ENCODE data around the gene PNPLA2. TPM values are rescaled to one million over a fixed set of nuclear protein-coding genes. Genes with fewer than 3 reads are reported as not detected.

PNPLA2 gene
- total RNA-seq, 1 donor from 2014 or later = 346 TPM

DNA sequence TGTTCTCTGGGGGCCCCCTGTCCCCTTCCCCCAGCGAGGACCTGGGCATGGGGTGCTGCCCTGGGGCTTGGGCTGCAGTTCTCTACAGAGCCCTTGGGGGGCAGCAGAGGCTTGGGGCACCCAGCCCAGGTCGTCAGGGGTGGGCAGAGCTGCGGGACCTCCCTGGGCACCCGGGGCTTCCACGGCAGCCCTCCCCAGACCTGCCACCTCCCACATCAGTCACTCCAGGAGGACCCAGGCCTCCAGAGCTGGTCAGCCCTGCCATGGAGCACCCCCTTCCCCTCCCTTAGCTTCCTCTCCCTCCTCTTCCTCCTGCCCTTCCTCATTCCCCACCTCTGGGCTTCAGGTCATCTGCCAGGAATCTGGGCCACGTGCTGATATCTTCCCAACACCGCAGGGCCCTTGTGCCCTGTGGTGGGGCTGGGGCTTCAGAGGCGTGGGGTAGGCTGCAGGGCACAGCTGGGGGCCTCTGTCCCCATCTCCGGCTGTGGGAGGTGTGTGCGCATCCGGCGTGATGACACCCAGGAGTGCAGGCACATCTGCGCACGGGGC, 29.7 kb downstream of the PNPLA2 start:
- ATAC-seq (ENCODE audit: poor library complexity) (no peak), DNase-seq (peak; percentile 67)
- intact Hi-C loops (cut with DNase I) = loop anchor here (5.0 kb wide), 1 partner anchor 204 kb away; no protein-coding TSS in a partner anchor

DNA sequence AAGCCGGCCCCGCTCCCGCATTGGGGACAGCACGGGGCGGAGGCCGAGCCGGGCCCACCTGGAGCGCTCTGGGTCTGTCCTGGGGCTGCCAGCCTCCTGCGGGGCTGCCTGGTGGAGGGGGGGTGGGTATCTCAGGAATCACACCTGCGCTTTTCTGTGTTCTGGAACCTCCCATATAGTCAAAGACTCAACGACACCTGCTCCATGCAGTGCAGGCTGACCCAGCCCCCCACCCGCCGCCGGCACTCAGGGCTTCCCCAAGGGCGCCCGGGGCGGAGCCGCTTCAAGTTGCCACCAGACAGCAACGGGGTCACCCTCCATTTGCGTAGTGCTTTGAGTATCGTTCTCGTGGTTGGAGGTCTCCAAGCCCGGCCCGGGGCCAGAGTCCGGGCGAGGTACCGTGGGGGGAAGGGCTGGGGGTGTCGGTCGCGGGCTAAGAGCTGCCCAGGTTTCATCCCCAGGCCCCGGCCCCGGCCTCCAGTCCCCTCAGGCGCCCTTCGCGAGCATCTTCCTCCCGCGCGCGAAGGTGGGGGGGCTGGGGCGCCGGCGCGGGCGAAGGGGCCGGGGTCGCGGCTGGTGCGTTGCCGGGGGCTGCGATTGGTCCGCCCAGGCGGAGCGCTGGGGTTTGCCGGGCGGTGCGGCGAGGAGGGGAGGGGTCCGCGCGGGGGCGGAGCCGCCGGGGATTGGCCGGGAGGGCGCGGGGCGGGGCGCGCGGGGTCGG, 30.6 kb downstream of the PNPLA2 start:
- intact Hi-C loops (cut with DNase I) = loop anchor here (5.0 kb wide), 1 partner anchor 203 kb away; no protein-coding TSS in a partner anchor
- ATAC-seq (ENCODE audit: poor library complexity) = no peak
- DNase-seq = no peak

DNA sequence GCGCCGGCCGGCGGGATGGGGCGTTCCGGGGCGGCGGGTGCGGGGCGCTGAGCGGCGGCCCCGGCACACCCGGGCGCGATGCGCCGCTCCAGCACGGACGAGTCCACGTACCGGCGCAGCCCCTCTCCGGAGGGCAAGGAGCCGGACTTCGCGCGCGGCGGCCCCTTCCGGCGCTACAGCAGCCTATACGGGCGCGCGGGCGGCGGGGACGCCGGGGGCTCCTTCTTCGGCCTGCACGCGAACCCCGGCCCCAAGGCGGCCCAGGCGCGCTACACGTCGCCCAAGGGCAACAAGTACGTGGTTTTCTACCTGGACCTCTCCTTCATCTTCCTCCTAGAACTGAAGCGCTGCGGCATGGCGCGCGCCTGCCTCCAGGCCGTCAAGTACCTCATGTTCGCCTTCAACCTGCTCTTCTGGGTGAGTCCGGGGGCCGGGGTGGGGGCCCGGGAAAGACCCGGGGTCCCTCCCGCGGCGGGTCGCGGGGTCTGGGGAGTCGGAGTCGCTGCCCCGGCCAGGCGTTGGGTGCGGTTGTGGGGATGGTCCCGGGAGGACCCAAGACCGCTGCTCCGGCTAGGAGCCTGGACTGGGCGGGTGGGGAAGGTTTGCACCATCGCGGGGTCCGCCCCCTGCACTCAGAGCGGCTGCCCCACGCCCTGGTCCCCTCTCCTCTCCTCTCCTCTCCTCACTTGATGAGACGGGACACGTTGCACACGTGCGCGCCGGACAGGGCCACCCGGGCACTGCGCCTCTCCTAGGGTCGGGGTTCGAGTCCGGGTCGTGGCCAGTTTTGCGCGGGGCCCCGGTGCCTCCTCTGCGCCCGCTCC, 31.4 kb downstream of the PNPLA2 start:
- DNase-seq = no peak
- intact Hi-C loops (cut with DNase I) = loop anchor here (5.0 kb wide), 1 partner anchor 202 kb away; no protein-coding TSS in a partner anchor
- no peak for ATAC-seq (ENCODE audit: poor library complexity)

DNA sequence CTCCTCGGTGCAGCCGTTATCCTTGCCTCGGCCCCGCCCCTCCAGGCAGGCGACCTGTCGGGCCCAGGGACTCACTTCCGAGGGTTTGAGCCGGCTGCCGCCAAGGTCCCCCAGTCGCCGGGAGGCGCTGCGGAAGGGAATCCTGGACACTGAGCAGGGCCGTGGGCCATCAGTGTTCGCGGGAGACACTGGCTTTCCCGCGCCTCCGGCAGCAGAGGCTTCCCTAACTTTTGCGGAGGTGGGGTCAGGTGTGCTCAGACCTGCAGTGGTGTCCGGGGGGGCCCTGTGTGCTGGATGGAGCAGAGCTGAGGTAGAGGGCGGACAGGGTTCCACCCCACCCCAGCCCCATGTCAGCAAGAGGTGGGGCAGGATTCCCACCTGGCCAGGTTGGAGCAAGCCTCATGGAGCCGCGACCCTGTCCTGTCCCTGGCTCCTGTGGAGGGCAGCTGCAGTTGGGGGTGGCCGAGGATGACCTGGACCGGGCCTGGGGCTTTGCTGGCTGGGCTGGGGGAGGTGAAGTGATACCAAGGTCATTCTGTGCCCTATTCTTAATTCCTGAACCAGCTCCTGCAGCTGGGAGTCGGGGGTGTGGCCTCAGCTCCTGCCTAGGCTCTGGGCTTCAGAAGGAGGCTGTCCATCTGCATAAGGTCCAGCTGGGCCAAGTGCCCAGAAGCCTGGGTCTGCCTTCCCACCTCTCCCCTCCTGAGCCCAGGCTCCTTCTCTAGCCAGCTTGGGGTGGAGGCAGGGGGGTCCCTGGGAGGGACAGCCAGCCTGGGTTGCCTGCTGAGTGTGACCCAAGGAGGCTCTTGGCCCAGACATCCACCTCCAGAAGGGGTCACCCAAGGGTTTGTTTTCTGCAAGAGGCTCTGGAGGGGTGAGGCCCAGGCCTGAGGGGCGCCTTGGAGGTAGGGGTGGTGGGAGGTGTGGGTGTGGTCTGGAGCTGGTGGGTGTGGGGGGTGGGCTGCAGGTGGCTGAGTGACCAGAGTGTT, 32.4 kb downstream of the PNPLA2 start:
- ATAC-seq (ENCODE audit: poor library complexity) (no peak), DNase-seq (no peak)
- intact Hi-C loops (cut with DNase I) = no loop called here

DNA sequence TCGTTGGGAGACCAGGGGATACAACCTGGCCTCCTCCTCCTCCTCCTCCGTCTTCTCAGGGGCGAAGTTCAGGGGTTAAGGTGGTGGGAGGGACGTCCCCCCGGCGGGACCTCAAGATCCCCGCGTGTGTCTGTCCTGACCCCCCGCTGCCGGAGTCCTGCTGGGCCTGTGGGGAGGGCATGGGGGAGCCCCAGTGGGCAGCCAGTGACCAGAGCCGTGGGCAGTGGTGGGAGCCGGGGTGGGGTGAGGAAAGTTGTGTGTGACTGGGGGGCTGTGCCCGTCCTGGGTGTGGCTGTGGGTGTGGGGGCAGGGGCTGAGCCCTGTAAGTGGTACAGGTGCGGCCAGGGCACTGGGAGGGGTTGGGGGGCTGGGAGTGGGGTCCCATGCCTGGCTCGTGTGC, 34.0 kb downstream of the PNPLA2 start:
- intact Hi-C loops (cut with DNase I) = no loop called here
- DNase-seq = no peak
- no peak for ATAC-seq (ENCODE audit: poor library complexity)

DNA sequence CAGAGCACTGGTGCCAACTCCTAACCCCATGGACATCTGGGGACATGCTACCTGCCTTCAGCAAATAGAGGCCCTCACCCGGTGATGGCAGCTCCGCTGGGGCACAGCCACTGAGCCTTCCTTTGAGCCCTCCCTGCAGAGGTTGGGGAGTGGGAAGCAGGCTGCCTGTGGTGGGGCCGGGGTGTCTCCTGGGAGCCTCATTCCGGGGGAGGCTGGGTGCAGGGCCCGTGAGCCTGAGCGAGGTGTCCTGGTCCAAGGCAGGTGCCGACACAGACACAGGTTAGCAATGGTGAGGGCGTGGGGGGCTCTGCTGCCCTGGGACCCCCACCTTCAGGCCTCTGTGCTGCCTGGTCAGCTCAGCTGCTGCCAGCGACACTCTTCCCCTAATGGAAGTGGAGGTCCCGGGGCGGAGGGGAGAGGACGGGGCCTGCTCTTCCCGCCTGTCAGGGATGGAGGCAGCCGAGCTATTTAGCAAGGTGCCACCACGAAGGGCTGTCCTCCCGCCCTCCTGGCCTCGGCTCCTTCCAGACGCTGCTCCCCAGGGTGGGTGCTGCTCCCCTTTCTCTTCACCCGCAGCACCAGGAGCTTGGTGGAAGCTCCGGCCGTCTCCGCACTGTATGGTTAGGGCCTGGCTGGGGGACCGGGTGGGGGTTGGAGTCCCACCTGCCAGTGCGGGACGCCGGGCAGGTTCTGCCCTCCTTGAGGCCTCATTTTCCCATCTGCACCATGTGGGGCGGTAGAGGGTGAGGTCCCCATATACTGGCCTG, 35.2 kb downstream of the PNPLA2 start:
- ATAC-seq (ENCODE audit: poor library complexity) (no peak), DNase-seq (no peak)
- intact Hi-C loops (cut with DNase I) = no loop called here

DNA sequence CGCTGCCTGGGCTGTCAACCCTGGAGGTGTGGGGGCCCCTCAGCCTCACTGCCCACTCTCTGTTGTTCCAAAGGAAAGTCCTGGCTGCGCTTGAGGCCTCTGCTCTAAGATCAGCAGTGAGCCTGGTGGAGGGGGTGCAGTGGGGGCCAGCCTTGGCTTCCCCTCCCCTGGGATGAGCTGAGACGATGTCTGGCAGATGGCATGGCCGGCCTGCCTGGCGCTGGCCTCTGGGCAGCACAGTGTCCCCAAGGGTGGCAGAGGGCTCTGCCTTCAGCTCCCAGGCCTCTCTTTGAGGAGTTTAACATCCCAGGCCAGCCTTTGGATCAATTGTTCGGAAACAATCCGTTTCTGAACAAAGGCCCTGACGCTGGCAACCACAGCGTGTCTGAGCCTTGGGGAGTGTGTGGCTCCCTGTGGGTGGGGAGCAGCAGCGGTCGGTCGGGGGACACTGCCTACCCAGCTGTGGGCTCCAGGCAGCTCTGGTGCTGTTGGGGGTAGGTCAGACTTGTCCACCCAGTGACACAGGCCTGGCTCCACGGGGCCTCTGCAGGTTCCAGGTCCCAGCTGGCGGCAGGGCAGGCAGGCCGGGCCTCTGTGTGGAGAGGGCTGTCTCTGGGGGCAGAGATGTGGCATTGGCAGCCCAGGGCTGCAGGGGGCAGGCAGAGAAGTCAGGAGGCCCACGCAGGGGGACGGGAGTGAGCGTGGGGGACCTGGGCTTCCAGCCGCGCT, 36.1 kb downstream of the PNPLA2 start:
- ATAC-seq (ENCODE audit: poor library complexity) (no peak), DNase-seq (no peak)
- intact Hi-C loops (cut with DNase I) = no loop called here

DNA sequence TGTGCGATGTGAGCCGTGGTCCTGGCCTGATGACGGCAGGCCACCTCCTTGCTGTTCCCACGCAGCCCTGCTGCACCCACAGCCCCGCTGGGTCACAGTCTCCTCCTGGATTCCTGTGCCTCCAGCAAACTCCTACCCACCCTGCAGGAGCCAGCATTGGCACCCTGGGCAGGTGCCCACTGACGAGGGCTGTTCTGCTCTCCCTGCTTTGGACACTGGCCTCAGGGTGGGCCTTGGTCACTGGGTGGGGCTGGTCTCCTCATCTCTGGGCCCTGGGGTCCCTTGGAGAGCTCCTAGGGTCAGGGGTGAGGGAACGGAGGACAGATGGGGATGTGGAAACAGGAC, 36.6 kb downstream of the PNPLA2 start:
- intact Hi-C loops (cut with DNase I) = no loop called here
- DNase-seq (no peak), ATAC-seq (ENCODE audit: poor library complexity) (no peak)

DNA sequence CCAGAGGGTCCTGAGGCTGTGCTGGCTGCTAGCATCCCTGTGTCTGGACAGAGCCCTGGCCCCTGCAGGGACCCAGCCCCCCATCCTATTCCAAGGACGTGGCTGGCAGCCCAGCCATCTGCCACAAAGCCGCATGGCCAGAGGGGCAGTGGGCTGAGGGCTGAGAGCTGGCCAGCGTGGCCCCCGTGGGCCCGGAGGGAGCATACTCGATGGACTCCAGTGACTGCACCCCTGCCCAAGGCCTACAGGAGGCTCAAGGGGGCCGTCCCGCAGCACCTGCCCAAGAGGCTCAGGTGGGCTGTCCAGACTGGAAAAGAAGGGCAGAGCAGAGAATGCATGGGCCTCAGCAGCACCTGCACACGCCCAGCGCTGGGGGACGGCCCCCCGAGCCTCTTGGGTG, 37.1 kb downstream of the PNPLA2 start:
- DNase-seq (no peak), ATAC-seq (ENCODE audit: poor library complexity) (no peak)
- intact Hi-C loops (cut with DNase I) = no loop called here

DNA sequence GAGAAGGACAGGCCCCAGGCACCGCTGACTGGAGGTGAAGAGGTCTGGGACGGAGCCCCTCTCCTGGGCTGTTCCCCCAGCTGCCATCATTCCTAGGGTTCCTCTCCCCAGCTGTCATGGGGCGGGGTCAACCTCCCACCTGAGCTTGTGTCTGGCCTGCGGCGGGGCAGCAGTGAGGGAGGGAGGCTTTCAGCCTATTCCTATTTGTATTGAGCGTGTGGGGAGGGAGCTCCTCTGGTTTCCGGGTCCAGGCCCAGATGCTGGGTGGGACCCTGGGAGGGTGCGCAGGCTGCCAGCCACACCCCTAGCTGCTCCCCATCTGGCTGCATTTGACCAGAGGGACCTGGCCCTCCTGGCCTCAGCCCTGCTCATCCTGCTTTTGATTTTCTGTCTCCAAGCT, 37.7 kb downstream of the PNPLA2 start:
- DNase-seq (no peak), ATAC-seq (ENCODE audit: poor library complexity) (no peak)
- intact Hi-C loops (cut with DNase I) = no loop called here

DNA sequence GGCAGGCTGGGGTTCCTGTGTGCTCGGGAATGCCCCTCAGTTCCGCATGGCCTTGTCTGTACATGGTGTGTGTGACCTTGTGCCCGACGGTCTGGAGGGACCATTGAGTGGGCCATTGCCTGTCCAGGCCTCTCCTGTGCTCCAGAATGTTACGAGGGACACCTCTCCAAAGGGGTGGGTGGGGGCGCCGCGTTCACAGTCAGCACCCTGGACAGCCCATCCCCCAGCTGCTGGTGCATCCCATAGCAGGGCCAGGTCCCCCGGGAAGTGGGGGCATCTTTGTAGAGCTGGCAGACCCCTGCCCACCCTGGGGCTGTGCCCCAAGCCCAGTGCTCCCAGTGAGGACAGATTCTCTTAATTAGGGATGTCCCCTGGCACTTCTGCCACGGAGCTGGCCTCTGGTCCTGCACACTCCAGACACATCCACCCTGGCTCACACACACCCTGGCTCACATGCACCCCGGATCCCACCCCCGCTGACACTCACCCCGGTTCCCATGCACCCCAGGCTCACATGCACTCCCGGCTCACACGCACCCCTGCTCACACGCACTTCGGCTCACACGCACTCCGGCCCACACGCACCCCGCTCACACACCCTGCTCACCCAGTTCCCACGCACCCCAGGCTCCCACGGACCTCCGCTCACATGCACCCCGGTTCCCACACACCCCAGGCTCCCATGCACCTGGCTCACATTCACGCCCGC, 39.5 kb downstream of the PNPLA2 start:
- intact Hi-C loops (cut with DNase I) = no loop called here
- ATAC-seq (ENCODE audit: poor library complexity) (no peak), DNase-seq (no peak)

DNA sequence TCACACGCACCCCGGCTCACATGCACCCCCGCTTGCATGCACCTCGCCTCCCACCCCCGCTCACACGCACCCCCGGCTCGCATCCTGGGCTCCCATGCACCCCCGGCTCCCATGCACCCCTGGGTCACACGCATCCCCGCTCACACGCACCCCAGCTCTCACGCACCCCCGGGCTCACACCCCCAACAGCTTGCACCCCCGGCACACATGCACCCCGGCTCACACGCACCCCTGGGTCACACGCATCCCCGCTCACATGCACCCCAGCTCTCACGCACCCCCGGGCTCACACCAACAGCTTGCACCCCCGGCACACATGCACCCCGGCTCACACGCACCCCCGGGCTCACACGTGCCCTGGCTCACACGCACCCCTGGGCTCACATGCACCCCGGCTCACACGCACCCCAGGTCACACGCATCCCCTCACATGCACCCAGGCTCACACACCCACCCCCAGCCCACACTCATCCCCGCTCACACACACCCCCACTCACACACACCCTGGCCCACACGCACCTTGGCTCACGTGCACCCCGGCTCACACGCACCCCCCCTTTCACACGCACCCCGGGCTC, 40.1 kb downstream of the PNPLA2 start:
- no peak for ATAC-seq (ENCODE audit: poor library complexity)
- DNase-seq = no peak
- intact Hi-C loops (cut with DNase I) = no loop called here

DNA sequence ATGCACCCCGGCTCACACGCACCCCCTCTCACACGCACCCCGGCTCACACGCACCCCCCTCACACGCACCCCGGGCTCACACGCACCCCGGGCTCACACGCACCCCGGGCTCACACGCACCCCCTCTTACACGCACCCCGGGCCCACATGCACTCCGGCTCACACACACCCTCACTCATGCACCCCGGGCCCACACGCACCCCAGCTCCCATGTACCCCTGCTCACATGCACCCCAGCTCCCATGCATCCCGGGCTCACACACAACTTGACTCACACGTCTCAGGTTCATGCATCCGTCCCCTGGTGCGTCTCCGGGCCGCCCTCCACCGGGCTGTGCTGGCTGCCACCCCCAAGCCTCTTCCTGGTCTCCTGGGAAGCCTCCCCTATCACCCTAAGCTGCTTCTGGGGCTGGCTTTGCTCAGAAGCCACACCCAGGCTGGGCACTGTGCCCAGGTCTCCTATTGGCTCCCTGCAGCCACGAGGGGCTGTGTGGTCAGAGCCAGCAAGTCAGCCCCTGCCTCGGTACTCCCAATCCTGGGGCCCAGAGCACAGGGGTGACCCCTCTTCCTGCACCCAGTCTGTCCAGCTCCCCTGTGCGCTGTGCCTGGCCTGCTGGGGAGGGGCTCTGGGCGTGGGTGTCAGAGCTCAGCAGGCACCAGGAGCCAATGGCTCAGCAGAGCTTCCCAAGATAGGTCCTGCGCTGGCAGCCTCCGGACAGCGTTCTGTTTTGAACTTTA, 40.8 kb downstream of the PNPLA2 start:
- intact Hi-C loops (cut with DNase I) = no loop called here
- peak; percentile 72 for ATAC-seq (ENCODE audit: poor library complexity)
- DNase-seq = peak; percentile 92

DNA sequence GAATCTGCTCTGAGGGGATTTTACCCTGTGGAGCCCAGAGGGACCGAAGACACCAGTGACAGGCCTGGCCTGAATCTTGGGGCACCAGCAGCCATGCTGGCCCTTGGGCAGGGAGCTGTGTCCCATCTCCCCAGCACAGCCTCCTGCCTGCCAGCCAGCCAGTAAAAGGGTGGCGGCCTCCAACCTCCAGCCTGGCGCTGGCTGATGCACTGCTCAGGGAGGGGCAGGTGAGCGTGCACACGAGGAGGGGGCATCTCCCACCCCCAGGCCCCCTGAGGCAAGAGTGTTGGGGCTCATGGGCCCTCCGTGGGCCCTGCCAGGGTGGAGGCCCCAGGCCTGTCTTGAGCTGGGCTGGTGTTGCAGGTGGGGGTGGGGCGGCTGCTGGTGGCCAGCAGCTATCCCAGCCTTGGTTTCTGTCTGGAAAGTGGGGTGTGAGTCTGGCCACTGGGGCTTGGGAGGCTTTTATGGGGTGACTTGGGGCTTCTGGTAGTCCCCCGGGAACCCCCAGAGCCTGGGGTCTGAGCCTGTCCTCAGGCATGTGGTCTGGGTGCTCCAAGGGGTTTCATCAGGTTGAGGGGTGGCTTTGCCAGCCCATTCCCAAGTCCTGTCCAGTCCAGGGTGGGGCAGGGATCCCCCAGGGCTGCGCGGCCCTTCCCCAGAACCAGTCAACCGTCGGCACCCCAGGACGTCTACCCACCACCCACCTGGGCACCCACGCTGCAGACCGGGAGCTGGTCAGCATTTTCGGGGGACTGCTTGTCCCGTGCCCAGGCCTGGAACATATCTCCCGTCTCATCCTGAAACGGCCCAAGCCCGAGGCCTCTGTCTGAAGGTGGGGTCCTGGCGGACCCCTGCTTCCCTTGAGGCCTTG, 41.8 kb downstream of the PNPLA2 start:
- intact Hi-C loops (cut with DNase I) = no loop called here
- no peak for DNase-seq
- no peak for ATAC-seq (ENCODE audit: poor library complexity)

DNA sequence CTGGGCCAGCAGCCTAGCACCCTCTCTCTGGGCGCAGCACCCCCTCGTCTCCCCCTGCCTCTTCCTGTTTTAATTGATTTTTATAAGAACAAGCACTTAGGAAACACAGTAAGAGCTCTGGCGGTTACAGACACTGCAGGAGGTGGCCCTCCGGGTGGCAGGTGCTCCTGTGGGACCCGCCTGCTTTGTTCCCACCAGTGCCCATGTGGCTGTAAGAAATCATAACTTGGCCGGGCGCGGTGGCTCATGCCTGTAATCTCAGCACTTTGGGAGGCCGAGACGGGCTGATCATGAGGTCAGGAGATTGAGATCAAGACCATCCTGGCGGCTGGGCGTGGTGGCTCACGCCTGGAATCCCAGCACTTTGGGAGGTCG, 42.4 kb downstream of the PNPLA2 start:
- ATAC-seq (ENCODE audit: poor library complexity) (no peak), DNase-seq (no peak)
- intact Hi-C loops (cut with DNase I) = no loop called here
